Measurements from ENCODE around the gene CSNK2B. TPM values are rescaled to one million over a fixed set of nuclear protein-coding genes. Genes with fewer than 3 reads are reported as not detected.

Gene CSNK2B
- total and polyA plus RNA-seq, 9 of the 15 experiments (the other 6 are each of a cell fraction or from before 2014, with no cell fraction given): 120 to 1,126 (median 529) TPM

- TF ChIP-seq NR0B1 (IDR thresholded peaks at IDR 0.05; ENCODE audit: partially characterized antibody) (no peak), RAD51 (IDR thresholded peaks at IDR 0.05; ENCODE audit: borderline replicate concordance, low read depth) (no peak), STAG1 (CRISPR knock-in tag; IDR thresholded peaks at IDR 0.05; ENCODE audit: borderline replicate concordance) (0 out of 2 replicates have a peak, but pooled peaks have one; percentile 31), ZNF707 (CRISPR knock-in tag; conservative IDR thresholded peaks at IDR 0.05) (no peak), RBBP5 (IDR thresholded peaks at IDR 0.05; ENCODE audit: borderline replicate concordance, insufficient read depth, low read length, poor library complexity, severe bottlenecking) (no peak), ZBTB7A (IDR thresholded peaks at IDR 0.05; ENCODE audit: borderline replicate concordance, control insufficient read depth, low read depth, low read length) (peak; percentile 14; the same call in 1 of the 2 replicates), ZNF239 (CRISPR knock-in tag; IDR thresholded peaks at IDR 0.05) (no peak), THAP12 (CRISPR knock-in tag; IDR thresholded peaks at IDR 0.05) (no peak), SFPQ (IDR thresholded peaks at IDR 0.05; ENCODE audit: low read depth, low read length) (no peak), MAFF (IDR thresholded peaks at IDR 0.05; ENCODE audit: low read length) (no peak), ZNF589 (CRISPR knock-in tag; IDR thresholded peaks at IDR 0.05; ENCODE audit: low read depth) (no peak), PTBP1 (IDR thresholded peaks at IDR 0.05; ENCODE audit: low read depth, low read length) (no peak), HES1 (IDR thresholded peaks at IDR 0.05; ENCODE audit: low read depth) (no peak), E2F6 (IDR thresholded peaks at IDR 0.05; ENCODE audit: borderline replicate concordance in 1 of 2, extremely low read depth in 1 of 2, insufficient read depth in 1 of 2, insufficient read length in 1 of 2, low read depth in 1 of 2, low read length in 1 of 2, poor library complexity in 1 of 2, severe bottlenecking in 1 of 2) (no peak)
These were observed 41.8 kb downstream of the CSNK2B start (continued) for GRCh38 chr6:31707701-31708100.
